SKM-1 treated with dmso at 0.1 percent for 144 hours (cell line): Measurements from ENCODE around the gene RPN1.

Experiments
- DNase-seq: peaks from one replicate; lab custom pipeline; 2025; ENCODE audit not compliant: unreplicated experiment; lab: John Stamatoyannopoulos, UW

RPN1 gene

GRCh38 chr3:128585189-128585588 lies 65.4 kb downstream of the RPN1 start:
- DNase-seq, result no peak

- no peak for DNase-seq
These were observed 66.1 kb downstream of the RPN1 start for GRCh38 chr3:128584412-128585020.

- no peak for DNase-seq
These were observed 69.1 kb downstream of the RPN1 start for GRCh38 chr3:128581566-128581965.

- DNase-seq, result no peak
These were observed 70.7 kb downstream of the RPN1 start for GRCh38 chr3:128579927-128580326.

- no peak for DNase-seq
These were observed 72.3 kb downstream of the RPN1 start for GRCh38 chr3:128578346-128578745.

DNA sequence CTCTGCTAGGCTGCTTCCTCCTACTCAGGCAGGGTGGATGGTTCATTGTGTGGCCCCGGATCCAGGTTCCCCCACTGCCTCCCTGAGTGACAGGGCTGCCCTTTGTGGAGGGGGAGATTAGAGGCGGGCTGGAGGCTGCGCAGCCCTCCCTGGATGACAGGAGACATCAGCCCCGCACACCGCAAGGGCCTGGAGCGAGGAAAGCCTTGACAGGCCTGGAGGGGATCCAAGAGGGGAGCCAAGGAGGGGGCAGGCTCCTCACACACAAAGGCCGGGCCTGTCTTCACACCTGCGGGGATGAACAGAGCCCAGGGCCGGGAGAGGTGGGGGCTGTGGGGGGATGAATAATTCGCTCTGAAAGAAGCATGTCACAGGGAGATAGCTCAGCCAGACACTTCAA lies 72.9 kb downstream of the RPN1 start:
- DNase-seq, result no peak

DNA sequence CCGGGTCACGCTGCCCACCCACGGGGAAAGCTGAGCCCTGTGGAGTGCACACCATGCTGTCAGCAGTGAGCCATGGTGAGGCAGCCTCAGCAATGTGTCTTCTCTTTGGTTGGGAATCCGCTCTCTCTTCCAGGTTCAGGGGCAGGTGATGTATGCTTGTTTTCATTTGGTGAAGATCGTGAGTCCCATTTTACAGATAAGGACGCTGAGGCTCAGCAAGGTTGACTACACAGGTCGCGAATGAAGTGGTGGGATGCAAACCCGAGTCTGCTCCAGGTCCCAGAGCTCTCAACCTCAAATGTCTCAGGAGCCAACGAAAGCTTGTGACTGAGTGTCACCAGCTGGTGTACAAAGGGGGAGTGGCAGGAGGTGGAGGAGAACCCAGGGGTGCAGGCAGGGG lies 74.3 kb downstream of the RPN1 start:
- DNase-seq, result no peak

DNA sequence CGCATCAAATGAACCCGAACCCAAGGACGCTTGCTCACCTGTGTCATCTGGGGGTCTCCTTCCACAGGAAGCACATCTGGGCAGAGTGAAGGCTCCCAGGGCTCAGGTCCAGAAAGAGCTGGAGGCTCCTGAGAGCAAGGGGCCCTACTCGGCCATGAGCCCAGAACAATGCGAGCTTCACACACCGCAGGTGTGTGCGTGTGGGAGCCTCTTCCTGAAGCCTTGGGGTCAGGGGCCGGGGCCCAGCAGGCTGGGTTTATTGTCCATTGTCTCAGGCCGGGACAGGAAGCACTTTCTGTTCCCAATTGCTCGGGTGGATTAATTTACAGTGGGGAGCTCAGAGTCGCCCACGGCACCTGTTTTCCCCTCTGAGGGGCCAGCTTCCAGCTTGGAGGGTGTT lies 74.8 kb downstream of the RPN1 start:
- no peak for DNase-seq

DNA sequence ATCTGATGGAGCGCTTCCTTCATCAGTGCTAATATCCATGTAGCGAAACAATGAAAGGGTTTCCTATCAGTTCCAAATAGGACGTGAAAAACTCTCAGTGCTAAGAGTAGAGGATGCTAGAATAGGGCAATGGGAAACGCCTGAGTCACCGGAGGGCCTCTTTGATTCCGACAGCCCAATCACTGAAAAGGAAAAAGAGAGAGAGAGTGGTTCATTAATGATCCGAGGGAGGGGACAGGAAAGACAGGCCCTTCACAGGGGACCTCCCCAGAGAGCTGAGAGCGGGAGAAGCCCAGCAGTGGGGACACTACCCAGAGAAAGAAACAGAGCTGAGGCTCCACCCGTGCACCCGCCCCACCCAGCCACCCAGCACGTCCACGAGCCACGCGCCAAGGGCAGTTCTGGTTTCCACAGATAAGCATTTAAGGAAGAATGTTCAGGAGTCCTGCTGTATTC lies 76.9 kb downstream of the RPN1 start:
- DNase-seq, result no peak

- no peak for DNase-seq
These were observed 77.5 kb downstream of the RPN1 start for GRCh38 chr3:128573160-128573559.

- no peak for DNase-seq
These were observed 77.9 kb downstream of the RPN1 start for GRCh38 chr3:128572644-128573105.

DNA sequence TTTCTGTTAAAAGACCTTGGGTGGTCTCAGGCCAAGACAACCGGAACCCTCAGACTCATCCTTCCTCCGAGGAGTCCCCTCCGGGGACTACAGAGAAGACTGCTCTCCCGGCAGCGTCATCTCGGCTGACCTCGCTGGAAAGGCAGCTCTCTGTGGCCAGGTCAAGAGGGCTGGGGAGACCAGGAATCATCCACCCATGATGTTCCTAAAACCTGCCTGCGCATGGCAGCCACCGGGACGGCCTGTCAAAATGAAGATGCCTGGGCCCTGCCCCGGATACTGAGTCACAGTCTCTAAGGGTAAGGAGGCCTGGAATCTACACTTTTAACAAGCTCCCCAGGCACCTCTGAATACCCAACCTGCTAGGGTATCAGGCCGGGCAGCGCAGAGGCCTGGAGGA lies 78.6 kb downstream of the RPN1 start:
- DNase-seq, result no peak
